HepG2 (cell line): ENCODE data around the gene RPLP1. TPM values are rescaled to one million over a fixed set of nuclear protein-coding genes. Genes with fewer than 3 reads are reported as not detected.

ENCODE experiments used
- ATAC-seq: fragments of 200-7000 bp; cut with Tn5 transposase; 3 replicates; pipeline ENCODE4 v1.9.1; 2020; ENCODE audit warnings: mild to moderate bottlenecking, moderate library complexity
- BruUV-seq: library from RNA; stranded (reverse); fragments of 400-500 nt; replicated peaks from 2 replicates; lab custom pipeline; 2021; lab: Mats Ljungman, UMichigan
- CTCF ChIA-PET: fragments of 300-600 bp; formaldehyde crosslinking; extraction: SDS; loops from one replicate; lab custom pipeline; 2021; ENCODE audit warnings: low total read pairs, inconsistent platforms, low intra/inter-chr PET ratio; lab: Yijun Ruan, JAX
- POLR2A ChIA-PET: fragments of 350-600 bp; sonication (Branson Sonifier 250); formaldehyde crosslinking; loops from one replicate; lab custom pipeline; 2020; ENCODE audit warnings: antibody characterized with exemption, inconsistent platforms; lab: Yijun Ruan, JAX
- DNase-seq: peaks from one replicate; pipeline ENCODE4 v3.0.0-alpha.2; 2015; ENCODE audit warnings: low spot score
- FAIRE-seq: peaks from 3 replicates; lab custom pipeline; 2011; peaks lifted over from hg19 to GRCh38; lab: Jason Lieb, UNC
- H2AFZ ChIP-seq: one replicate; pipeline ENCODE4 v1.6.1; 2011; ENCODE audit warnings: low read length, inconsistent platforms
- H3K27ac ChIP-seq: fragments of 300-600 bp; 3 replicates; pipeline ENCODE4 v1.8.0; 2011; ENCODE audit warnings: mixed run types, mild to moderate bottlenecking, mixed read lengths, low read length, inconsistent platforms; ENCODE audit not compliant: insufficient read depth; ENCODE audit errors: extremely low read length
- H3K27me3 ChIP-seq, 2 experiments: fragments of 200-600 bp in 1 of 2; 2 replicates in 1 of 2; 3 replicates in 1 of 2; pipeline versions ENCODE4 v1.6.0 to v1.8.0; 2011; ENCODE audit warnings: low read length in 2 of 2, mild to moderate bottlenecking in 2 of 2, moderate library complexity in 2 of 2, inconsistent platforms in 1 of 2; ENCODE audit not compliant: insufficient read depth in 2 of 2, control insufficient read depth in 1 of 2
- H3K36me3 ChIP-seq, 2 experiments: fragments of 200-600 bp in 1 of 2; replicated peaks in 1 of 2; 2 replicates in 1 of 2; 3 replicates in 1 of 2; pipeline versions ENCODE4 v1.5.1 to v1.8.0; 2011; ENCODE audit warnings: low read length in 2 of 2, inconsistent platforms in 1 of 2; ENCODE audit not compliant: insufficient read depth in 2 of 2, control insufficient read depth in 1 of 2
- H3K4me1 ChIP-seq: 2 replicates; pipeline ENCODE4 v1.5.1; 2012; ENCODE audit warnings: low read length, inconsistent platforms; ENCODE audit not compliant: insufficient read depth
- H3K4me2 ChIP-seq: 2 replicates; pipeline ENCODE4 v1.6.0; 2011; ENCODE audit warnings: low read depth, low read length, inconsistent platforms
- H3K4me3 ChIP-seq, 3 experiments: fragments of 200-600 bp in 1 of 3; sonication (generic), shearing (Covaris generic) in 1 of 3; replicated peaks in 1 of 3; 2 replicates each; pipeline ENCODE4 v1.5.1; 2011 to 2016; ENCODE audit warnings: low read length in 3 of 3, inconsistent platforms in 2 of 3, low read depth in 2 of 3, mild to moderate bottlenecking in 2 of 3, control low read depth in 1 of 3, mixed read lengths in 1 of 3; ENCODE audit not compliant: insufficient read depth in 1 of 3
- H3K79me2 ChIP-seq: one replicate; pipeline ENCODE4 v1.6.1; 2011; ENCODE audit warnings: low read length, inconsistent platforms; ENCODE audit not compliant: insufficient read depth
- H3K9ac ChIP-seq: 2 replicates; pipeline ENCODE4 v1.6.0; 2011; ENCODE audit warnings: mild to moderate bottlenecking, low read depth, low read length, inconsistent platforms; ENCODE audit not compliant: insufficient read depth
- H3K9me3 ChIP-seq: 2 replicates; pipeline ENCODE4 v1.5.1; 2012; ENCODE audit warnings: mild to moderate bottlenecking, low read length
- H4K20me1 ChIP-seq: 2 replicates; pipeline ENCODE4 v1.6.0; 2011; ENCODE audit warnings: inconsistent platforms, mild to moderate bottlenecking, low read length, moderate library complexity; ENCODE audit not compliant: insufficient read depth
- CBFB ChIP-seq: sonication (generic); formaldehyde crosslinking; IDR thresholded peaks from 2 replicates; pipeline ENCODE4 v1.4.0; 2020; ENCODE audit warnings: missing genetic modification reagents
- EEA1 ChIP-seq: sonication (generic); formaldehyde crosslinking; IDR thresholded peaks from 2 replicates; pipeline ENCODE4 v1.5.1; 2020; ENCODE audit warnings: mild to moderate bottlenecking, missing genetic modification reagents, borderline replicate concordance
- FOSL2 ChIP-seq: sonication (generic); formaldehyde crosslinking; IDR thresholded peaks from 2 replicates; pipeline ENCODE4 v1.4.0; 2020; ENCODE audit warnings: missing genetic modification reagents
- MATR3 ChIP-seq: sonication (generic); formaldehyde crosslinking; IDR thresholded peaks from 2 replicates; pipeline ENCODE4 v1.4.0; 2020; ENCODE audit warnings: missing genetic modification reagents
- MIXL1 ChIP-seq: IDR thresholded peaks from 2 replicates; pipeline ENCODE4 v1.6.1; 2016
- MXI1 ChIP-seq: IDR thresholded peaks from 3 replicates; pipeline ENCODE4 v1.6.1; 2012; ENCODE audit warnings: low read depth, low read length, inconsistent platforms, borderline replicate concordance
- STAT5B ChIP-seq: sonication (generic); formaldehyde crosslinking; IDR thresholded peaks from 2 replicates; pipeline ENCODE4 v1.4.0; 2020; ENCODE audit warnings: missing genetic modification reagents
- ZBTB1 ChIP-seq: sonication (generic); formaldehyde crosslinking; IDR thresholded peaks from 2 replicates; pipeline ENCODE4 v1.4.0; 2020; ENCODE audit warnings: missing genetic modification reagents, borderline replicate concordance
- ZFP82 ChIP-seq: sonication (generic); formaldehyde crosslinking; IDR thresholded peaks from 2 replicates; pipeline ENCODE4 v1.5.1; 2020; ENCODE audit warnings: mild to moderate bottlenecking, missing genetic modification reagents, borderline replicate concordance
- ZNF230 ChIP-seq: sonication (generic); formaldehyde crosslinking; IDR thresholded peaks from 2 replicates; pipeline ENCODE4 v1.4.0; 2020; ENCODE audit warnings: mild to moderate bottlenecking, missing genetic modification reagents
- ZNF326 ChIP-seq: sonication (generic); formaldehyde crosslinking; IDR thresholded peaks from 2 replicates; pipeline ENCODE4 v1.4.0; 2020; ENCODE audit warnings: missing genetic modification reagents, borderline replicate concordance
- ZNF331 ChIP-seq: sonication (generic); formaldehyde crosslinking; IDR thresholded peaks from 2 replicates; pipeline ENCODE4 v1.4.0; 2020; ENCODE audit warnings: missing genetic modification reagents
- ZNF546 ChIP-seq: sonication (generic); formaldehyde crosslinking; conservative IDR thresholded peaks from 2 replicates; pipeline ENCODE4 v1.8.1; 2023; ENCODE audit warnings: mild to moderate bottlenecking, missing genetic modification reagents
- ZNF564 ChIP-seq: sonication (generic); formaldehyde crosslinking; IDR thresholded peaks from 2 replicates; pipeline ENCODE4 v1.8.1; 2023; ENCODE audit warnings: mild to moderate bottlenecking, missing genetic modification reagents
- ZNF616 ChIP-seq: sonication (generic); formaldehyde crosslinking; IDR thresholded peaks from 2 replicates; pipeline ENCODE4 v1.5.0; 2020; ENCODE audit warnings: low read depth, mild to moderate bottlenecking, missing genetic modification reagents
- WGBS: methylation state at CpG from one replicate; pipeline ENCODE4 v1.1.6; 2017; ENCODE audit warnings: low lambda C conversion rate; 5-methylcytosine and 5-hydroxymethylcytosine counted together
- in situ Hi-C: cut with HindIII; loops from 2 replicates; pipeline ENCODE4 v1.10.0; 2017; ENCODE audit warnings: low pct_unique_long_range_greater_than_20kb; ENCODE audit not compliant: extremely low pct_ligation_motif_present
- intact Hi-C: fragments of 100-400 bp; cut with micrococcal nuclease; formaldehyde crosslinking; loops from one replicate; pipeline ENCODE4 v1.10.0; 2022; ENCODE audit not compliant: unreplicated experiment
- polyA plus RNA-seq, 8 experiments: library from polyadenylated mRNA; depleted of rRNA in 3 of 8; stranded (reverse) in 7 of 8; unstranded in 1 of 8; fragments of >200 nt; fragmentation: Illumina TruSeq in 4 of 8; extraction: Trizol in 4 of 8; gene quantifications; 2 replicates each; pipeline versions ENCODE4 v1.2.1 to v1.2.3, GENCODE V29; 2011 to 2016; ENCODE audit warnings: low read depth in 4 of 8, missing spikeins in 1 of 8, mixed read lengths in 1 of 8; ENCODE audit not compliant: insufficient read depth in 1 of 8
- total RNA-seq, 5 experiments: library from RNA; depleted of rRNA; stranded (reverse); fragments of >200 nt; fragmentation: Illumina TruSeq; extraction: Trizol; gene quantifications; 2 replicates each; pipeline ENCODE4 v1.2.3, GENCODE V29; 2016; ENCODE audit warnings: low read depth in 1 of 5
- TF ChIP-seq, protein P1 (sequence below): sonication (generic); formaldehyde crosslinking; conservative IDR thresholded peaks from 2 replicates; pipeline ENCODE4 v1.8.0; 2022; ENCODE audit warnings: mild to moderate bottlenecking, moderate library complexity, missing genetic modification reagents
- TF ChIP-seq, protein P2 (sequence below): sonication (generic); formaldehyde crosslinking; IDR thresholded peaks from 2 replicates; pipeline ENCODE4 v1.5.1; 2020; ENCODE audit warnings: missing genetic modification reagents, mild to moderate bottlenecking, borderline replicate concordance
- TF ChIP-seq, protein P3 (sequence below): fragments of 450-650 bp; IDR thresholded peaks from 2 replicates; pipeline ENCODE4 v1.6.1; 2017
- TF ChIP-seq, protein P4 (sequence below): sonication (generic); formaldehyde crosslinking; IDR thresholded peaks from 2 replicates; pipeline ENCODE4 v1.8.0; 2022; ENCODE audit warnings: low read depth, missing genetic modification reagents

Gene RPLP1
- total and polyA plus RNA-seq, 2 of the 13 experiments (the other 11 are each of a cell fraction or from before 2014, with no cell fraction given) = 817 to 929 TPM

DNA sequence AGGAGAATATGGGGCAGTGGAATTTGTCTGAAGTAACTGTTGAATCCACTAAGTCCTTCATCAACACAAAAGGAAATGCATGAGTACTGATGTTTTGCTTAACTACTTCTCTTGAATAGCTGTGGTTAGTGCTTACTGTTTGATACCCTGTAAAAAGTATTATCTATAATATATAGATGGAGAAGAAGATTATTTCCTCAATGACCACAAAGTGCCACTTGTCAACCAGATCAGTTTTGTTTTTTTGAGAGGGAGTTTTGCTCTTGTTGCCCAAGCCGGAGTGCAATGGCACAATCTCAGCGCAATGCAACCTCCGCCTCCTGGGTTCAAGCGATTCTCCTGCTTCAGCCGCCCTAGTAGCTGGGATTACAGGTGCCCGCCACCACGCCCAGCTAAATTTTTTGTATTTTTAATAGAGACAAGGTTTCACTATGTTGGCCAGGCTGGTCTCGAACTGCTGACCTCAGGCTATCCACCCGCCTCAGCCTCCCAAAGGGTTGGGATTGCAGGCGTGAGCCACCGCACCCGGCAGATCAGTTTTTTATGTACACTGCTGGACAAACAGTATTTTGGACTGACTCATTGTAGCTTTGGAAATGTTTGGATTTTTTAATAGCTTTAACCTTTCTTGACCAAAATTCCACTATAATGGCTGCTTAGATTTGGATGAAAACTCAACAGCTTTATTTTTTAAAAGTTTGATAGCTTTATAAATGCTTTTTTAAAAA is 1.5 kb upstream of the RPLP1 start:
- H4K20me1 ChIP-seq = peaks cover 33% of the 10 kb centered on the region
- no peaks in the 10 kb centered on the region; a peak in 1 of 5 replicates for H3K27me3 ChIP-seq
- BruUV-seq = no TSS peak
- no peak for FAIRE-seq
- H3K9ac ChIP-seq = peak overlapping the region; percentile 89
- POLR2A ChIA-PET = interaction anchor here (0.6 to 4.2 kb wide), 9 partner anchors 11 to 647 kb away, joined by 3 to 149 read pairs (median 8); partner anchors contain the start of genes GLCE, KIF23 and TLE3
- H2AFZ ChIP-seq = no peak overlapping the region
- peaks cover 3 to 29% of the 10 kb centered on the region in 2 experiments; a peak in 4 of 5 replicates for H3K36me3 ChIP-seq
- intact Hi-C loops (loop anchor here (5.0 kb wide), 1 partner anchor 34 kb away; no protein-coding TSS in a partner anchor), in situ Hi-C loops (loop anchor here (25.0 kb wide), 2 partner anchors 636 to 639 kb away; partner anchors contain the start of genes ANP32A and TLE3)
- H3K4me3 ChIP-seq = peak overlapping the region; percentile 79 to 92 (median 89)
- H3K9me3 ChIP-seq = no peaks in the 10 kb centered on the region
- WGBS = 55% methylated on average over 11 of the region's 12 CpGs
- ATAC-seq = no peak
- CTCF ChIA-PET = no interaction called here
- peak overlapping the region; percentile 98 for H3K27ac ChIP-seq
- peak; percentile 53 for DNase-seq
- H3K4me1 ChIP-seq = peaks cover 26% of the 10 kb centered on the region
- peaks cover 31% of the 10 kb centered on the region for H3K79me2 ChIP-seq
- peak overlapping the region; percentile 93 for H3K4me2 ChIP-seq
- TF ChIP-seq FOSL2 (CRISPR knock-in tag) = peak; percentile 56; the same call in 1 of the 2 replicates
- TF ChIP-seq ZNF616 (CRISPR knock-in tag) = no peak
- no peak for TF ChIP-seq EEA1 (CRISPR knock-in tag)
- TF ChIP-seq, protein P1, sequence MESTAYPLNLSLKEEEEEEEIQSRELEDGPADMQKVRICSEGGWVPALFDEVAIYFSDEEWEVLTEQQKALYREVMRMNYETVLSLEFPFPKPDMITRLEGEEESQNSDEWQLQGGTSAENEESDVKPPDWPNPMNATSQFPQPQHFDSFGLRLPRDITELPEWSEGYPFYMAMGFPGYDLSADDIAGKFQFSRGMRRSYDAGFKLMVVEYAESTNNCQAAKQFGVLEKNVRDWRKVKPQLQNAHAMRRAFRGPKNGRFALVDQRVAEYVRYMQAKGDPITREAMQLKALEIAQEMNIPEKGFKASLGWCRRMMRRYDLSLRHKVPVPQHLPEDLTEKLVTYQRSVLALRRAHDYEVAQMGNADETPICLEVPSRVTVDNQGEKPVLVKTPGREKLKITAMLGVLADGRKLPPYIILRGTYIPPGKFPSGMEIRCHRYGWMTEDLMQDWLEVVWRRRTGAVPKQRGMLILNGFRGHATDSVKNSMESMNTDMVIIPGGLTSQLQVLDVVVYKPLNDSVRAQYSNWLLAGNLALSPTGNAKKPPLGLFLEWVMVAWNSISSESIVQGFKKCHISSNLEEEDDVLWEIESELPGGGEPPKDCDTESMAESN (CRISPR knock-in tag) = no peak
- no peak for TF ChIP-seq ZNF326 (CRISPR knock-in tag)
- no peak for TF ChIP-seq ZBTB1 (CRISPR knock-in tag)
- TF ChIP-seq, protein P2, sequence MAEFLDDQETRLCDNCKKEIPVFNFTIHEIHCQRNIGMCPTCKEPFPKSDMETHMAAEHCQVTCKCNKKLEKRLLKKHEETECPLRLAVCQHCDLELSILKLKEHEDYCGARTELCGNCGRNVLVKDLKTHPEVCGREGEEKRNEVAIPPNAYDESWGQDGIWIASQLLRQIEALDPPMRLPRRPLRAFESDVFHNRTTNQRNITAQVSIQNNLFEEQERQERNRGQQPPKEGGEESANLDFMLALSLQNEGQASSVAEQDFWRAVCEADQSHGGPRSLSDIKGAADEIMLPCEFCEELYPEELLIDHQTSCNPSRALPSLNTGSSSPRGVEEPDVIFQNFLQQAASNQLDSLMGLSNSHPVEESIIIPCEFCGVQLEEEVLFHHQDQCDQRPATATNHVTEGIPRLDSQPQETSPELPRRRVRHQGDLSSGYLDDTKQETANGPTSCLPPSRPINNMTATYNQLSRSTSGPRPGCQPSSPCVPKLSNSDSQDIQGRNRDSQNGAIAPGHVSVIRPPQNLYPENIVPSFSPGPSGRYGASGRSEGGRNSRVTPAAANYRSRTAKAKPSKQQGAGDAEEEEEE (CRISPR knock-in tag) = no peak
- no peak for TF ChIP-seq ZFP82 (CRISPR knock-in tag)
- TF ChIP-seq MIXL1 (CRISPR knock-in tag) = no peak
- TF ChIP-seq ZNF546 (CRISPR knock-in tag) = no peak
- no peak for TF ChIP-seq ZNF564
- no peak for TF ChIP-seq ZNF230 (CRISPR knock-in tag)
- no peak for TF ChIP-seq ZNF331 (CRISPR knock-in tag)
- TF ChIP-seq, protein P3, sequence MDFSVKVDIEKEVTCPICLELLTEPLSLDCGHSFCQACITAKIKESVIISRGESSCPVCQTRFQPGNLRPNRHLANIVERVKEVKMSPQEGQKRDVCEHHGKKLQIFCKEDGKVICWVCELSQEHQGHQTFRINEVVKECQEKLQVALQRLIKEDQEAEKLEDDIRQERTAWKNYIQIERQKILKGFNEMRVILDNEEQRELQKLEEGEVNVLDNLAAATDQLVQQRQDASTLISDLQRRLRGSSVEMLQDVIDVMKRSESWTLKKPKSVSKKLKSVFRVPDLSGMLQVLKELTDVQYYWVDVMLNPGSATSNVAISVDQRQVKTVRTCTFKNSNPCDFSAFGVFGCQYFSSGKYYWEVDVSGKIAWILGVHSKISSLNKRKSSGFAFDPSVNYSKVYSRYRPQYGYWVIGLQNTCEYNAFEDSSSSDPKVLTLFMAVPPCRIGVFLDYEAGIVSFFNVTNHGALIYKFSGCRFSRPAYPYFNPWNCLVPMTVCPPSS = no peak
- TF ChIP-seq, protein P4, sequence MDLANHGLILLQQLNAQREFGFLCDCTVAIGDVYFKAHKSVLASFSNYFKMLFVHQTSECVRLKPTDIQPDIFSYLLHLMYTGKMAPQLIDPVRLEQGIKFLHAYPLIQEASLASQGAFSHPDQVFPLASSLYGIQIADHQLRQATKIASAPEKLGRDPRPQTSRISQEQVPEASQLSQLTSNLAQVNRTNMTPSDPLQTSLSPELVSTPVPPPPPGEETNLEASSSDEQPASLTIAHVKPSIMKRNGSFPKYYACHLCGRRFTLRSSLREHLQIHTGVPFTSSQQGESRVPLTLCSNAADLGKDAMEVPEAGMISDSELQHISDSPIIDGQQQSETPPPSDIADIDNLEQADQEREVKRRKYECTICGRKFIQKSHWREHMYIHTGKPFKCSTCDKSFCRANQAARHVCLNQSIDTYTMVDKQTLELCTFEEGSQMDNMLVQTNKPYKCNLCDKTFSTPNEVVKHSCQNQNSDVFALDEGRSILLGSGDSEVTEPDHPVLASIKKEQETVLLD = no peak
- no peak for TF ChIP-seq CBFB (CRISPR knock-in tag)
- no peak for TF ChIP-seq MXI1
- no peak for TF ChIP-seq STAT5B (CRISPR knock-in tag)
- no peak for TF ChIP-seq MATR3 (CRISPR knock-in tag)
